CD1c-positive myeloid dendritic cell (primary cell): Measurements from ENCODE around the gene BMP7.
"Not testable (repeated sequence)": the region's sequence is repeated elsewhere in the genome, so short reads cannot be mapped to it uniquely, and the experiment has no call there.

ENCODE experiments used
- DNase-seq: peaks from one replicate; pipeline ENCODE4 v3.0.0-alpha.2; 2016; ENCODE audit errors: extremely low spot score

The BMP7 gene

GRCh38 chr20:57211406-57211805 is 55.0 kb downstream of the BMP7 start:
- no peak for DNase-seq

- DNase-seq: no peak
Measured at GRCh38 chr20:57210911-57211280, 55.5 kb downstream of the BMP7 start.

DNA sequence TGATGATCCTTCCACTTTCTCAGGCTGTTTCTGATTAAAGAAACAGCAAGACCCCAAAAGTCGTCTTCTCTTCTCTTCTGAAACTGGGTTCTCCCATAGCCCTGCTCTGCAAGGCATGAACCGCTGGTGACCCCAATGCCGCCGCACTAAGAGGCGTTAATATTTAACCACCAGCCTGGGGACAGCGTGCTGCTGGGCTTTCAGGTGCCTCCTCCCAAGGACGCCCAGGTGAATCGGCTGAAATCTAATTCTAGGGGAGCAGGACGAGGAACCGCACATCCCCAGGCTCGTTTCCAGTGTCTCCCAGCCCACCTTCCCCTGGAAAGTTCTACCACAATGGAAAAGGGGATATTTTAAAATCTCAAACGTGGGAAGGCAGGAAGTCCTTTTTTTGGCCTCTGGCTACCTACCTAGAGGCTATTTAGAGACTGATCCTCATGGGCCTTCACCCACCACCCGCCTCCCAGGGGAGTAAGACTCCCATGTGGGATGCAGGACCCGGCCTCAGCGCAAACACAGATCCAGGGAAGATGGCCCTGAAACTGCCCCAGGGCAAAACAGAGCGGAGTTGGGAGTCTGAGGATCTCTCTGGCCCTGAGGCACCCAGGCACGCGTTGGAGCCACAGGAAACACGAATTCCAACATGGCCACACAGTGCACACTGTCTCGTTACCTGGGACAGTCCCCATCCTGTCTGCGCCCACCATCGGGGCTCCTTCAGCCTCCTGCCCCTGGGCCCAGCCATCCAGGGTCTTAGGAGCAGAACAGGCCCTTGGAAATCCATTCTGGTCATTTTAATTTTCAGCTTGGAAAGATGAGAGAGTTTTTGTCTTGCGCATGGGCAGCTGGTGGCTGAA is 56.2 kb downstream of the BMP7 start:
- DNase-seq: no peak

GRCh38 chr20:57209413-57209812 is 57.0 kb downstream of the BMP7 start:
- DNase-seq: no peak

- DNase-seq: no peak
Measured at GRCh38 chr20:57208198-57208597, 58.2 kb downstream of the BMP7 start.

- DNase-seq: no peak
Measured at GRCh38 chr20:57207251-57207650, 59.2 kb downstream of the BMP7 start.

GRCh38 chr20:57205606-57206219 is 60.7 kb downstream of the BMP7 start:
- DNase-seq: no peak

DNA sequence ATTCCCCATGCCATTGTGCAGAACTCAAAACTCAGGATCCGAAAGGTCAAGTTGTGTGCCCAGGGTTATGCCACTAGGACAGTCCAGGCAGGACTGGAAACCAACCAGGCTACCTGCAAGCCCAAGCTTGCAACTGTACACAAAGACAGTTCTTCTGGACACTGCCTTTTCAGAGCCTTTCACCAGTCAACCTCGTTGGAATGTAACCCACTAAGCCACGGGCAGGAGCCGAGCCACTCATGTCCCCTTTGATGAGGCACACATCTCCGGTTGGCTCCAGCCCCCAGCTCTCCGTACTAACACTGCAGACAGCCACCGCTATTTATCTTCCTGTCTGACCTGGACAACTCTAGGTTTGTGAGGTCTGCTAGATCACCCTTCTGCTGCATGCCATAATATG is 62.5 kb downstream of the BMP7 start:
- no peak for DNase-seq

DNA sequence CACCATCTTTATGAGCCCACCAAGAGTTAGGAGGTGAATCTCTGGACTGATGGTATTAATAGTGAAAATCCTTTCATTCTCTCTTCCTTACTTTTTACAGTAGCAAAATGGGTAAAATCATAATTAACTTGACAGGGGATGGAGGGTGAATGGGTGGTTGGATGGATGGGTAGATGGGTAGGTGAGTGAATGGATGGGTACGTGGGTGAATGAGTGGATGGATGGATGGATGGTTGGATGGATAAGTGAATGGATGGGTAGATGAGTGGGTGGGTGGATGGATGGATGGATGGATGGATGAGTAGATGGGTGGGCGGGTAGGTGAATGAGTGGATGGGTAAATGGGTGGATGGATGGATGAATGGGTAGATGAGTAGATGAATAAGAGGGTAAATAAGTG is 63.2 kb downstream of the BMP7 start:
- DNase-seq: no peak

GRCh38 chr20:57202309-57202708 is 64.1 kb downstream of the BMP7 start:
- no peak for DNase-seq

DNA sequence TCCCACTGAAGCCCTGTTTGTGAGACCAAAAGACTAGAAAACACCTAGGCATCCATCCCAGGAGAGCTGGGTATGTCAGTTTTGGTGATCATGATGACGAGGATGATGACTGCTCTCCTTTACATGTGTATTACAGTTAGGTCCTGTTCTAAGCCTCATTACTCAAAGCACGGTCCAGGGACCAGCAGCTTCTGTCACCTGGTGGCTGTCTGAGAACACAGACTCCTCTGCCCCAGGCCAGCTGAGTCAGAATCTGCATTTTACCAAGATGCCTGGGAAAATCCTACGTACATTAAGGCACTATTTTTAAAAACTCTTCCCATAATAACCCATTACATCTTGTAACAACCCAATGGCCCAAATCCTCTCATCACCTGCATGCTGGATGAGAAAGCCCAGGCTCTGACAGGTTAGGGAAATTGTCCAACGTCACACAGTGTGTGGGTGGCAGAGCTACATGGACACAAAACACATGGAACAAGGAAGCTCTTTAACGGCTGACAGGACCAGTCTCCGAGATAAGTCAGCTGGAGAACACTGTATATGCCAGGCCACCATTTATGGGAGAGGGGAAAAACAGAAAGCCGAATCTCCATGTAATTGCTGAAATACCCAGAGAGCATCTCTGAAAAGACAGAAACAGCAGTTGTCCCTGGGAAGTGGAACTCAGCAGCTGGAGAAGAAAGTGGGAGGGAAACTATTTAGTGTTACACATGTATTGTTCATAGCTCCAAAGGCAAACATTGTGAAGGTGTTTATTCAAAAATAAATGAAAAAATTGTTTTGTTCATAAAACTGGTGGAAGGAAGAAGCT is 65.4 kb downstream of the BMP7 start:
- no peak for DNase-seq

GRCh38 chr20:57199656-57200405 is 66.6 kb downstream of the BMP7 start:
- DNase-seq: no peak

- DNase-seq: no peak
Measured at GRCh38 chr20:57198132-57199072, 68.0 kb downstream of the BMP7 start.

GRCh38 chr20:57197352-57198131 is 68.9 kb downstream of the BMP7 start:
- no peak for DNase-seq

DNA sequence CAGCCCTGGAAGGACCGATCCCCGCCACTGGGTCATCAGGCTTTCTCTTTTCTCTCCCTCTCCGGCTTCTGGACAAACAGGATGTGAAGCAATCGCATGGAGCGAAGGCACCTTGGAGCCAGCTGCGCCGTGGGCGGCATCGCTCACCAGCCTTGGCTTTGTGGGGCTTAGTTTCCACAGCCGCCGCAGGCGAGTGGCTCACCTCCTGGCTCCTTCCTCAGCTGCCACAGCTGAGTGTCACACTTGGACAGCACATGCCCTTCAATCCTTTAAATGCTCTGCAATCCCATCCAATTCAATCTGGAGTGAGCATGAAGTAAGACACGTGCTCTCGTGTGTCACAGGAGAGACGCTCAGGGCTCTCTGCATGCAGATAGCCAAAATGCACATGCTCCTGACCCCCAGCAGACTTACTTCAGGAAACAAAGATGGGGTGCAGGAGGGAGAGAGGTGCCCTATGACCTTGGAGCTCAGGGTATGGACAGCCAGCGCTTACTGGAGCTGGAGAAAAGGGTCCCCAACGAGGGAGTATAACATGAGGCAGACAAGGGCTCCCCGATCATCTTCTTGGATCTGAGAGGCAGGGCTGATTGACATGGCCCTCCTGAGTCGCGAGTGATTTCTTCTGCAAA is 70.9 kb downstream of the BMP7 start:
- no peak for DNase-seq

DNA sequence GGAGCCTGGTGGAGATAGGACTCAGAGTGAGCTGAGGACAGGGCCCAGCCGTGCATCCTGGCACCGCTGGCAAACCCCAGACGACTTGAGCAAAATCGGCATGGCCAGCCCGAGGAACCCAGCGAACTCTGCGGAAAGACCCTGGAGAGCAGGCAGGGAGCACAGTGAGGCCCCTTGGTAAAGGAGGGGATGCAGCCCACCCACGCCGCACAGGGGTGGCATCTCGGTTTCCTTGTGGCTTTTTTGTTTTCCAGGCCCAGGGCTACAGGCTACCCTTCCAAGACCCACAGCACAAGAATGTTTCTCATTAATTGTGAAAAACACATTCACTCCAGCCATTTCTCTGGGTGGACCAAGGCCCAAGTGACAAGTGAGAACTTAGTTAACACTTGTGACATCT is 71.4 kb downstream of the BMP7 start:
- DNase-seq: no peak

DNA sequence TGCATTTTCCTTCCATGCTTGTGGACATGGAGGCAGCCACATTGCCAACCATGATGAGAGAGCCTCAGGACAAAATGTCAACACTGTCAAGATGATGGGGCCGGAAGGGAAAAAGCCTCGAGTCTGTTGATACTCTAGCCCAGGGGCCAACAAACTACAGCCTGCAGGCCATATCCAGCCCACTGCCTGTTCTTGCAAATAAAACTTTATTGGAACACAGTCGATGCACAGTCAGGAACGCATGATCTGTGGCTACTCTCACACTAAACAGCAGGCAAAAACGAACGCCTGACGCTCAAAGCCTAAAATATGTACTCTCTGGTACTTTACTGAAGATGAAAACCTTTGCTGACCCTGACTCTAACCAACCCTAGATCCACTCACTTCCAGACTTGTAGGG is 72.3 kb downstream of the BMP7 start:
- DNase-seq: no peak

DNA sequence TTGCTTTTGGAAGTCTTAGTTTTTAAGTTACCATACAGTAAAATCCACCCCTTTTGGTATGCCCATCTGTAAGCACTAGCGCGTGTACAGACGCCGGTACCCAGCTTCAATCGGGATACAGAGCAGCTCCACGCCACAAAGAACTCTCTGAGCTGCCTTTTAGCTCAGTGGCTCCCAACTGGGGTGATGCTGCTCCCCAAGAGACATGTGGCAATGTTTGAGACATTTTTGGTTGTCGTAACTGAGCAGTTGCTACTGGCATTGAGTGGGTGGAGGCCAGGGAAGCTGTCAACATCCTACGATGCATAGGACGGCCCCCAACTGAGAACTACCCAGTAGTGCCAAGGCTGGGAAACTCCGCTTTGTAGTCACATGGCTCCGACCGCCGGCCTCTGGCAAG is 73.3 kb downstream of the BMP7 start:
- no peak for DNase-seq

DNA sequence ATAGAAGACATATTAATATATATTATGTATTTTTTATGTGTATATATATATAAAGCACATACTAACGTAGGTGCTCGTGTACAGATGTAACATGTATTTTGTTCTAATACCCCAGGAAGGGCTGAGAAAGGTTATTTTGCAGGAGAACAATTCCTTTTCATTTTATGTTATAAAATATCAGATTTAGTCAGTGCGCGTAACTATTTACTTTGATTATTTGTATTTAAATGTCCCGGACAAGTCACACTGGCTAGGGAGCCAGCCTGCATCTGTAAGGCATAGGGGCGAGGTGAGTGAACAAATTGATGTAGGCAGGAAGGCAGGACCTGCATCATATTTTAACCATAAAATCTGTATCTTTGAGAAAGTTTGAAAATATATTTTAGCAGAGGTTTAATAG is 74.1 kb downstream of the BMP7 start:
- no peak for DNase-seq

DNA sequence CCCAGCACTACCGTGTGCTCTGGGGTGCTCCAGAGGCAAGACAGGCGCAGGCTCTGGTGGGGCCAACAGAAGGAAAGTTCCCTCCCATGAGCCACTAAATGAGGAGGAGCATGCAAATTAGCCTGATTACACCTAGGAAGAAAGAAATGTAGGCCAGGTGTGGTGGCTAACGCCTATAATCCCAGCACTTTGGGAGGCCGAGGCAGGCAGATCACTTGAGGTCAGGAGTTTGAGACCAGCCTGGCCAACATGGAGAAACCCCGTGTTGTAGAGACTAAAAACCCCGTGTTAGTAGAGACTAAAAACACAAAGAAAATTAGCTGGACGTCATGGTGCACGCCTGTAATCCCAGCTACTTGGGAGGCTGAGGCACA is 75.2 kb downstream of the BMP7 start:
- not testable (repeated sequence) for DNase-seq
